ENCODE results near the gene TM7SF2.
A peak's percentile ranks its signal among the peaks of the same experiment; 100 is the strongest.

TM7SF2 gene

DNA sequence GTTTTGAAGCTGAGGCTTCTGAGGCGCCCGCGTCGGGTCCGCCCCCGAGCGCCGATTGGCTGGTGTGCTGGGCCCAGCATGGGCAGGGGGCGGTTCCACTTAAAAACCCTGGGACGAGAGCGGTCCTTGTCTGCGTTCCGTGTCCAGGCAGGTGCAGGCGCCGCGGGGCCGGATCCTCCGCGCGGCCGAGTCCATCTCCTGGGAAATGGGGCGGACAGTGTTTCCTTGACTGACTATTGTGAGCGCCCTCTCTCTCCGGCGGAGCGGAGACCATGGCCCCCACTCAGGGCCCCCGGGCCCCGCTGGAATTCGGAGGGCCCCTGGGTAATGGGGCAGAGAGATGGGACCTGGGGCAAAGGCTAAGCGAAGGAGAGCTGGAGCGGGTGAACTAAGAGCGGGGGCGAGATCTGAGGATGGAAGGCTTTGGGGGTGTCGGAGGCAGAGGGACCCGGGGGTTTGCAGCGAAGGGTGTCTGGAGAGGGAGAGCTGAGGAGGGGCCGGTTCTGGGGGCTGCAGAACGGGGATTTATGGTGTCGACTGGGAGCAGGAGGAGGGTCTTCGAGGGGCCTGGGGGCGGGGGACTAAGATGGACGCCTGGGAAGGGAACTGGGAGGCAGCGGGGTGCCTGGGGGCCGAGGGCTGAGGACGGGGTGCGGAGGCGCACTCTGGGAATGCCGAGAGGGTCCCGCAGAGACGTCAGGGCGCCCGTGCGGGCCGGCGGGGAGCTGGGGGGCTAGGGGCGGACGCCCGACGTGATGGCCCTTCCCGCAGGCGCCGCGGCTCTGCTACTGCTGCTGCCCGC lies at the start of gene TM7SF2:
Gene TM7SF2 (plus strand): TSS at position 129 of the 802 bp plus-strand sequence. CDS start 144 bp downstream, at position 273.
- peak within 1 kb of the TSS; percentile 59 for H3K4me3 ChIP-seq (ENCODE audit: low read depth, low read length)
- DNase-seq (ENCODE audit: low read depth): peak; percentile 97
- TF ChIP-seq MYC (IDR thresholded peaks at IDR 0.05; ENCODE audit: low read depth, low read length) (no peak), POLR2A (IDR thresholded peaks at IDR 0.05; ENCODE audit: extremely low read depth, insufficient read length) (peak; percentile 91)

DNA sequence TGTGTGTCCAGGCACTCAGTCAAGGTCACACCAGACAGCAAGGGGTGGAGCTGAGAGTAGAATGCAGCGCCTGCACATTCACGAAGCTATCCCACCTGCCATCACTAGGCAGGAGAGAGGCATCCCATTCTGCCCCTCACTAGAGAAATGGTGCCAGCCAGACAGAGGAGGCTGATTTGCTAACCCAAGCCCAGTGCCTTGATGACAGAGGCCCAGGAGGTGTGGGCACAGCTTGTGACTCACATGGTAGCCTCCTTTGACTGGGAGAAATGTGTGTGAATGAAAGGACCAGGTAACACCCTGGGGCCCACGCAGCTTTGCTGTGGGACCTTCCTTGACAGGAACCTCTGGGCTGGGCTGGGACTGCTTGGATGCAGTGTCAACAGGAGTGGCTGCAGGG lies 48.1 kb upstream of the TM7SF2 start:
- no peak for DNase-seq (ENCODE audit: low read depth)
- no peak for TF ChIP-seq MAX (IDR thresholded peaks at IDR 0.05; ENCODE audit: low read depth, low read length)
- TF ChIP-seq MYC (IDR thresholded peaks at IDR 0.05; ENCODE audit: low read depth, low read length): no peak
- TF ChIP-seq POLR2A (IDR thresholded peaks at IDR 0.05; ENCODE audit: extremely low read depth, insufficient read length): no peak
- TF ChIP-seq, protein P1, sequence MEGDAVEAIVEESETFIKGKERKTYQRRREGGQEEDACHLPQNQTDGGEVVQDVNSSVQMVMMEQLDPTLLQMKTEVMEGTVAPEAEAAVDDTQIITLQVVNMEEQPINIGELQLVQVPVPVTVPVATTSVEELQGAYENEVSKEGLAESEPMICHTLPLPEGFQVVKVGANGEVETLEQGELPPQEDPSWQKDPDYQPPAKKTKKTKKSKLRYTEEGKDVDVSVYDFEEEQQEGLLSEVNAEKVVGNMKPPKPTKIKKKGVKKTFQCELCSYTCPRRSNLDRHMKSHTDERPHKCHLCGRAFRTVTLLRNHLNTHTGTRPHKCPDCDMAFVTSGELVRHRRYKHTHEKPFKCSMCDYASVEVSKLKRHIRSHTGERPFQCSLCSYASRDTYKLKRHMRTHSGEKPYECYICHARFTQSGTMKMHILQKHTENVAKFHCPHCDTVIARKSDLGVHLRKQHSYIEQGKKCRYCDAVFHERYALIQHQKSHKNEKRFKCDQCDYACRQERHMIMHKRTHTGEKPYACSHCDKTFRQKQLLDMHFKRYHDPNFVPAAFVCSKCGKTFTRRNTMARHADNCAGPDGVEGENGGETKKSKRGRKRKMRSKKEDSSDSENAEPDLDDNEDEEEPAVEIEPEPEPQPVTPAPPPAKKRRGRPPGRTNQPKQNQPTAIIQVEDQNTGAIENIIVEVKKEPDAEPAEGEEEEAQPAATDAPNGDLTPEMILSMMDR (IDR thresholded peaks at IDR 0.05; ENCODE audit: low read depth, low read length): no peak

DNA sequence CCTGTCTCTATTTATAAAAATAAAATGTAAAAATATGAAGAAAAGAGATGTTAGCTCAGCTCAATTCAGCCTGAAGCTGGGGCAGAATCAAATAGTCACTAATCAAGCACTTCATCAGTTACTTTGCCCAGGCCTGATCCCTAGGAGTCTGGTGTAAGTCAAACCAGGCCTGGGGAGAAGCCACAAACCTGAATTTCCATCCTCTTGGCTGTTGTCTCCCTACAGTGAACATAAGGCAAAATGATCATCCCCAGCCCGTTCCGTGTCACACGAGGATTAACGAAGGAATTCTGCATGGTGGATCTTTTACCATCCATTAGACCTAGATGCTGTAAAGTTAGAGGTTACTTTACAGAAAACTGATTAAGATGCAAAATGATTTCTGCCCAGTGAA lies 46.8 kb upstream of the TM7SF2 start:
- no peak overlapping the region for H3K4me3 ChIP-seq (ENCODE audit: low read depth, low read length)
- no peak for DNase-seq (ENCODE audit: low read depth)
- no peak for TF ChIP-seq MAX (IDR thresholded peaks at IDR 0.05; ENCODE audit: low read depth, low read length)
- TF ChIP-seq MYC (IDR thresholded peaks at IDR 0.05; ENCODE audit: low read depth, low read length): no peak
- no peak for TF ChIP-seq POLR2A (IDR thresholded peaks at IDR 0.05; ENCODE audit: extremely low read depth, insufficient read length)
- TF ChIP-seq, protein P1 (IDR thresholded peaks at IDR 0.05; ENCODE audit: low read depth, low read length): no peak

More for the DNA sequence above, 48.1 kb upstream of the TM7SF2 start:
- no peak overlapping the region for H3K4me3 ChIP-seq (ENCODE audit: low read depth, low read length)

- DNase-seq (ENCODE audit: low read depth): no peak
- TF ChIP-seq MYC (IDR thresholded peaks at IDR 0.05; ENCODE audit: low read depth, low read length): no peak
- TF ChIP-seq POLR2A (IDR thresholded peaks at IDR 0.05; ENCODE audit: extremely low read depth, insufficient read length): no peak
- TF ChIP-seq, protein P1 (IDR thresholded peaks at IDR 0.05; ENCODE audit: low read depth, low read length): no peak
- no peak for TF ChIP-seq MAX (IDR thresholded peaks at IDR 0.05; ENCODE audit: low read depth, low read length)
- H3K4me3 ChIP-seq (ENCODE audit: low read depth, low read length): no peak overlapping the region
Observed at GRCh38 chr11:65065851-65066250, 45.8 kb upstream of the TM7SF2 start.

GRCh38 chr11:65066315-65066714 lies 45.4 kb upstream of the TM7SF2 start:
- no peak for DNase-seq (ENCODE audit: low read depth)
- TF ChIP-seq MYC (IDR thresholded peaks at IDR 0.05; ENCODE audit: low read depth, low read length) (no peak), MAX (IDR thresholded peaks at IDR 0.05; ENCODE audit: low read depth, low read length) (no peak), POLR2A (IDR thresholded peaks at IDR 0.05; ENCODE audit: extremely low read depth, insufficient read length) (no peak)
- TF ChIP-seq, protein P1 (IDR thresholded peaks at IDR 0.05; ENCODE audit: low read depth, low read length): no peak
- no peak overlapping the region for H3K4me3 ChIP-seq (ENCODE audit: low read depth, low read length)

- no peak for DNase-seq (ENCODE audit: low read depth)
- no peak overlapping the region for H3K4me3 ChIP-seq (ENCODE audit: low read depth, low read length)
- TF ChIP-seq, protein P1 (IDR thresholded peaks at IDR 0.05; ENCODE audit: low read depth, low read length): no peak
- TF ChIP-seq POLR2A (IDR thresholded peaks at IDR 0.05; ENCODE audit: extremely low read depth, insufficient read length): no peak
- TF ChIP-seq MYC (IDR thresholded peaks at IDR 0.05; ENCODE audit: low read depth, low read length): no peak
- TF ChIP-seq MAX (IDR thresholded peaks at IDR 0.05; ENCODE audit: low read depth, low read length): no peak
Observed at GRCh38 chr11:65066805-65067291, 44.8 kb upstream of the TM7SF2 start.
